Bronchial epithelial cell (primary cell): ENCODE data around the gene PTN. TPM values are rescaled to one million over a fixed set of nuclear protein-coding genes. Genes with fewer than 3 reads are reported as not detected.
A peak's percentile ranks its signal among the peaks of the same experiment; 100 is the strongest.

Source experiments
- DNase-seq: peaks from one replicate; pipeline ENCODE4 v3.0.0-alpha.2; 2010; ENCODE audit warnings: low read depth
- FAIRE-seq: peaks from 2 replicates; lab custom pipeline; 2011; peaks lifted over from hg19 to GRCh38; lab: Jason Lieb, UNC
- H3K27me3 ChIP-seq: 2 replicates; pipeline ENCODE4 v1.5.1; 2011; ENCODE audit warnings: low read length; ENCODE audit not compliant: control insufficient read depth, insufficient read depth
- H3K36me3 ChIP-seq: 2 replicates; pipeline ENCODE4 v1.5.1; 2011; ENCODE audit warnings: low read length; ENCODE audit not compliant: control insufficient read depth, insufficient read depth
- H3K4me3 ChIP-seq: 2 replicates; pipeline ENCODE4 v1.5.1; 2011; ENCODE audit warnings: mild to moderate bottlenecking, low read depth, low read length, control low read depth
- total RNA-seq: library from RNA; depleted of rRNA; stranded (reverse); fragments of >200 nt; gene quantifications from 2 replicates; pipeline ENCODE4 v1.2.1, GENCODE V29; 2014
- TF ChIP-seq, protein P1 (sequence below): IDR thresholded peaks from 2 replicates; pipeline ENCODE4 v1.5.1; 2011; ENCODE audit warnings: mild to moderate bottlenecking, moderate library complexity, low read length, control low read depth, inconsistent platforms; ENCODE audit not compliant: insufficient read depth, severe bottlenecking

The PTN gene
- total RNA-seq, 1 donor from 2014 or later, result 0.26 TPM

- TF ChIP-seq, protein P1, sequence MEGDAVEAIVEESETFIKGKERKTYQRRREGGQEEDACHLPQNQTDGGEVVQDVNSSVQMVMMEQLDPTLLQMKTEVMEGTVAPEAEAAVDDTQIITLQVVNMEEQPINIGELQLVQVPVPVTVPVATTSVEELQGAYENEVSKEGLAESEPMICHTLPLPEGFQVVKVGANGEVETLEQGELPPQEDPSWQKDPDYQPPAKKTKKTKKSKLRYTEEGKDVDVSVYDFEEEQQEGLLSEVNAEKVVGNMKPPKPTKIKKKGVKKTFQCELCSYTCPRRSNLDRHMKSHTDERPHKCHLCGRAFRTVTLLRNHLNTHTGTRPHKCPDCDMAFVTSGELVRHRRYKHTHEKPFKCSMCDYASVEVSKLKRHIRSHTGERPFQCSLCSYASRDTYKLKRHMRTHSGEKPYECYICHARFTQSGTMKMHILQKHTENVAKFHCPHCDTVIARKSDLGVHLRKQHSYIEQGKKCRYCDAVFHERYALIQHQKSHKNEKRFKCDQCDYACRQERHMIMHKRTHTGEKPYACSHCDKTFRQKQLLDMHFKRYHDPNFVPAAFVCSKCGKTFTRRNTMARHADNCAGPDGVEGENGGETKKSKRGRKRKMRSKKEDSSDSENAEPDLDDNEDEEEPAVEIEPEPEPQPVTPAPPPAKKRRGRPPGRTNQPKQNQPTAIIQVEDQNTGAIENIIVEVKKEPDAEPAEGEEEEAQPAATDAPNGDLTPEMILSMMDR, result no peak
- no peak for FAIRE-seq
- H3K36me3 ChIP-seq, result no peaks in the 10 kb centered on the region
These were observed 39.4 kb downstream of the PTN start for GRCh38 chr7:137304165-137304564.

DNA sequence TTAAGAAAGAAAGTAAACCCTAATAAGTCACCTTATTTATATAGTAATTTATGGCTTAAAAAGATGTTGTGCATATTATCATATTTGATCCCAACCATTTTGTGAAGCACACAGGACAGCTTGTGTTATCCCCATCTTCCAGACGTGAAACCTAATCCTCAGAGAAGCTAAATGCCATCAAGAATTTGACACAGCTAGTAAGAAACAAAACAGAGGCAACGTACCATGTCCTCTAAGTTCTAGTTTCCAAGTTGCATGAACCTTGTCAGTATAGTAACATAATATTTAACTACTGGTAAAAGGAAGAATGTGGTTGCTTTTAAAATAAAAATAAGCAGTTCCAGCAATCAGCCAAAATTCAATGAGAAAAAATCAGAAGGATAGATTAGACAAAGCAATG is 41.5 kb downstream of the PTN start:
- H3K4me3 ChIP-seq, result no peak overlapping the region
- FAIRE-seq (no peak), DNase-seq (no peak)
- no peaks in the 10 kb centered on the region for H3K27me3 ChIP-seq
- TF ChIP-seq, protein P1, result no peak
- H3K36me3 ChIP-seq, result no peaks in the 10 kb centered on the region

More at GRCh38 chr7:137304165-137304564, 39.4 kb downstream of the PTN start:
- no peak overlapping the region for H3K4me3 ChIP-seq
- H3K27me3 ChIP-seq, result no peaks in the 10 kb centered on the region
- DNase-seq, result no peak

DNA sequence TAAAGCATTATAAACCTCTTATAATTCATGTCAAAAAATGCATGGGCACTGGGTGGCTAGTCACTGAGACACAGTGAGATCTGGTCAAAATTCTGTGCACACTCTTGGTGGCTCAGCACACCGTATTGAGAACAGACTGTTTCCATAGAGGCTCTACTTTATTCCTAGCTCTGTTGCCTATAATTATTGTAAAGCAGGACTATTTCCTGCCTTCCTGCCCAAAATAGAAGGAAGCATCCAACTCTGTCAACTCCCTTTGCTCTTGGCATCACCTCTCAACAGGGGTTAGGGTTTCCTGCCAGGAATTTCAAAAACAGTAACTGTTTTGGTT is 45.1 kb downstream of the PTN start:
- TF ChIP-seq, protein P1, result no peak
- no peak overlapping the region for H3K4me3 ChIP-seq
- DNase-seq (no peak), FAIRE-seq (no peak)
- H3K36me3 ChIP-seq, result no peaks in the 10 kb centered on the region
- H3K27me3 ChIP-seq, result no peaks in the 10 kb centered on the region

GRCh38 chr7:137297551-137298463 is 45.7 kb downstream of the PTN start:
- no peak for DNase-seq
- Histone ChIP-seq H3K4me3 (no peak overlapping the region), H3K27me3 (no peaks in the 10 kb centered on the region), H3K36me3 (no peaks in the 10 kb centered on the region)
- TF ChIP-seq, protein P1, result no peak
- peak; percentile 80 for FAIRE-seq

GRCh38 chr7:137296576-137296975 is 47.0 kb downstream of the PTN start:
- TF ChIP-seq, protein P1, result no peak
- DNase-seq (no peak), FAIRE-seq (no peak)
- Histone ChIP-seq H3K36me3 (no peaks in the 10 kb centered on the region), H3K4me3 (no peak overlapping the region), H3K27me3 (no peaks in the 10 kb centered on the region)
